ENCODE results near the gene RBM20.
A peak's percentile ranks its signal among the peaks of the same experiment; 100 is the strongest.

The RBM20 gene

GRCh38 chr10:110687400-110687799, 43.3 kb downstream of the RBM20 start:
- no peaks in the 10 kb centered on the region for H3K27me3 ChIP-seq (replicated peaks)
- DNase-seq: no peak
- in situ Hi-C loops (cut with HindIII; ENCODE audit: low pct_ligation_motif_present, low sequenced_read_pairs): no loop called here
- no peak for TF ChIP-seq CTCF (IDR thresholded peaks at IDR 0.05; ENCODE audit: low read depth, low read length, missing control alignments)
- peak overlapping the region; percentile 83 for H3K27ac ChIP-seq
- no peak overlapping the region for H3K4me3 ChIP-seq (ENCODE audit: low read depth, low read length)
- no peaks in the 10 kb centered on the region for H3K36me3 ChIP-seq (replicated peaks)

- Histone ChIP-seq H3K27ac (no peak overlapping the region), H3K4me3 (ENCODE audit: low read depth, low read length) (no peak overlapping the region), H3K36me3 (replicated peaks) (no peaks in the 10 kb centered on the region), H3K27me3 (replicated peaks) (no peaks in the 10 kb centered on the region)
- TF ChIP-seq CTCF (IDR thresholded peaks at IDR 0.05; ENCODE audit: low read depth, low read length, missing control alignments): no peak
- in situ Hi-C loops (cut with HindIII; ENCODE audit: low pct_ligation_motif_present, low sequenced_read_pairs): no loop called here
- no peak for DNase-seq
These were observed 47.0 kb downstream of the RBM20 start for GRCh38 chr10:110691139-110691538.

- no peak for TF ChIP-seq CTCF (IDR thresholded peaks at IDR 0.05; ENCODE audit: low read depth, low read length, missing control alignments)
- Histone ChIP-seq H3K27me3 (replicated peaks) (no peaks in the 10 kb centered on the region), H3K36me3 (replicated peaks) (no peaks in the 10 kb centered on the region), H3K4me3 (ENCODE audit: low read depth, low read length) (no peak overlapping the region), H3K27ac (no peak overlapping the region)
- no peak for DNase-seq
- in situ Hi-C loops (cut with HindIII; ENCODE audit: low pct_ligation_motif_present, low sequenced_read_pairs): no loop called here
These were observed 50.1 kb downstream of the RBM20 start for GRCh38 chr10:110694263-110694662.

GRCh38 chr10:110694820-110695538, 50.8 kb downstream of the RBM20 start:
- in situ Hi-C loops (cut with HindIII; ENCODE audit: low pct_ligation_motif_present, low sequenced_read_pairs): no loop called here
- TF ChIP-seq CTCF (IDR thresholded peaks at IDR 0.05; ENCODE audit: low read depth, low read length, missing control alignments): no peak
- Histone ChIP-seq H3K27ac (peak overlapping the region; percentile 31), H3K4me3 (ENCODE audit: low read depth, low read length) (no peak overlapping the region), H3K27me3 (replicated peaks) (no peaks in the 10 kb centered on the region), H3K36me3 (replicated peaks) (no peaks in the 10 kb centered on the region)
- no peak for DNase-seq

GRCh38 chr10:110695539-110695886, 51.4 kb downstream of the RBM20 start:
- DNase-seq: peak; percentile 40
- in situ Hi-C loops (cut with HindIII; ENCODE audit: low pct_ligation_motif_present, low sequenced_read_pairs): no loop called here
- no peak overlapping the region for H3K4me3 ChIP-seq (ENCODE audit: low read depth, low read length)
- H3K36me3 ChIP-seq (replicated peaks): no peaks in the 10 kb centered on the region
- H3K27me3 ChIP-seq (replicated peaks): no peaks in the 10 kb centered on the region
- H3K27ac ChIP-seq: peak overlapping the region; percentile 31
- no peak for TF ChIP-seq CTCF (IDR thresholded peaks at IDR 0.05; ENCODE audit: low read depth, low read length, missing control alignments)

- Histone ChIP-seq H3K36me3 (replicated peaks) (no peaks in the 10 kb centered on the region), H3K27ac (no peak overlapping the region), H3K4me3 (ENCODE audit: low read depth, low read length) (no peak overlapping the region), H3K27me3 (replicated peaks) (no peaks in the 10 kb centered on the region)
- DNase-seq: no peak
- TF ChIP-seq CTCF (IDR thresholded peaks at IDR 0.05; ENCODE audit: low read depth, low read length, missing control alignments): no peak
- in situ Hi-C loops (cut with HindIII; ENCODE audit: low pct_ligation_motif_present, low sequenced_read_pairs): no loop called here
These were observed 52.3 kb downstream of the RBM20 start for GRCh38 chr10:110696436-110696835.

Data from brain microvascular endothelial cell (primary cell).